Renal pelvis (tissue), 12 donors: ENCODE measurements around the gene NIN. TPM values are rescaled to one million over a fixed set of nuclear protein-coding genes. Genes with fewer than 3 reads are reported as not detected.

ENCODE experiments used
- DNase-seq: peaks from one replicate; pipeline ENCODE4 v3.0.0-alpha.2; 2013
- long read RNA-seq, 16 experiments: transcript quantifications; one replicate each; lab custom pipeline, GENCODE V29; 2026
- polyA plus RNA-seq, 3 donors: library from polyadenylated mRNA; unstranded; fragments of 120-200 nt; gene quantifications; one replicate each; pipeline ENCODE4 v1.2.1, GENCODE V29; 2013; ENCODE audit not compliant: insufficient read length in 3 of 3

The NIN gene, protein sequence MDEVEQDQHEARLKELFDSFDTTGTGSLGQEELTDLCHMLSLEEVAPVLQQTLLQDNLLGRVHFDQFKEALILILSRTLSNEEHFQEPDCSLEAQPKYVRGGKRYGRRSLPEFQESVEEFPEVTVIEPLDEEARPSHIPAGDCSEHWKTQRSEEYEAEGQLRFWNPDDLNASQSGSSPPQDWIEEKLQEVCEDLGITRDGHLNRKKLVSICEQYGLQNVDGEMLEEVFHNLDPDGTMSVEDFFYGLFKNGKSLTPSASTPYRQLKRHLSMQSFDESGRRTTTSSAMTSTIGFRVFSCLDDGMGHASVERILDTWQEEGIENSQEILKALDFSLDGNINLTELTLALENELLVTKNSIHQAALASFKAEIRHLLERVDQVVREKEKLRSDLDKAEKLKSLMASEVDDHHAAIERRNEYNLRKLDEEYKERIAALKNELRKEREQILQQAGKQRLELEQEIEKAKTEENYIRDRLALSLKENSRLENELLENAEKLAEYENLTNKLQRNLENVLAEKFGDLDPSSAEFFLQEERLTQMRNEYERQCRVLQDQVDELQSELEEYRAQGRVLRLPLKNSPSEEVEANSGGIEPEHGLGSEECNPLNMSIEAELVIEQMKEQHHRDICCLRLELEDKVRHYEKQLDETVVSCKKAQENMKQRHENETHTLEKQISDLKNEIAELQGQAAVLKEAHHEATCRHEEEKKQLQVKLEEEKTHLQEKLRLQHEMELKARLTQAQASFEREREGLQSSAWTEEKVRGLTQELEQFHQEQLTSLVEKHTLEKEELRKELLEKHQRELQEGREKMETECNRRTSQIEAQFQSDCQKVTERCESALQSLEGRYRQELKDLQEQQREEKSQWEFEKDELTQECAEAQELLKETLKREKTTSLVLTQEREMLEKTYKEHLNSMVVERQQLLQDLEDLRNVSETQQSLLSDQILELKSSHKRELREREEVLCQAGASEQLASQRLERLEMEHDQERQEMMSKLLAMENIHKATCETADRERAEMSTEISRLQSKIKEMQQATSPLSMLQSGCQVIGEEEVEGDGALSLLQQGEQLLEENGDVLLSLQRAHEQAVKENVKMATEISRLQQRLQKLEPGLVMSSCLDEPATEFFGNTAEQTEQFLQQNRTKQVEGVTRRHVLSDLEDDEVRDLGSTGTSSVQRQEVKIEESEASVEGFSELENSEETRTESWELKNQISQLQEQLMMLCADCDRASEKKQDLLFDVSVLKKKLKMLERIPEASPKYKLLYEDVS (N-terminal part only)
- polyA plus RNA-seq: 10 to 100 TPM; 28.5 to 38.2 (median 38.1) TPM
- long read RNA-seq, donor 1, partial matches to known transcripts: 0 of 2 reads
- long read RNA-seq, donor 1, other reads (novel, unspliced or antisense): 0 of 2 reads
- long read RNA-seq, donor 2, partial matches to known transcripts: 7 of 7 reads
- long read RNA-seq, donor 2, other reads (novel, unspliced or antisense): 0 of 7 reads
- long read RNA-seq, donor 3, partial matches to known transcripts: 0 of 1 reads
- long read RNA-seq, donor 3, other reads (novel, unspliced or antisense): 0 of 1 reads
- long read RNA-seq, donor 4, partial matches to known transcripts: 0 of 1 reads
- long read RNA-seq, donor 4, other reads (novel, unspliced or antisense): 0 of 1 reads
- long read RNA-seq, donor 5, partial matches to known transcripts: 0 of 1 reads
- long read RNA-seq, donor 5, other reads (novel, unspliced or antisense): 0 of 1 reads
- long read RNA-seq, donor 6, partial matches to known transcripts: 10 of 11 reads
- long read RNA-seq, donor 6, other reads (novel, unspliced or antisense): 0 of 11 reads
- long read RNA-seq, donor 7, partial matches to known transcripts: 0 of 1 reads
- long read RNA-seq, donor 7, other reads (novel, unspliced or antisense): 0 of 1 reads
- long read RNA-seq, donor 8: 0 reads
- long read RNA-seq, donor 9, partial matches to known transcripts: 6 of 7 reads
- long read RNA-seq, donor 9, other reads (novel, unspliced or antisense): 0 of 7 reads
- long read RNA-seq, donor 10, partial matches to known transcripts: 10 of 10 reads
- long read RNA-seq, donor 10, other reads (novel, unspliced or antisense): 0 of 10 reads
- long read RNA-seq, donor 11, partial matches to known transcripts: 0 of 1 reads
- long read RNA-seq, donor 11, other reads (novel, unspliced or antisense): 0 of 1 reads
- long read RNA-seq, donor 12, partial matches to known transcripts: 13 of 14 reads
- long read RNA-seq, donor 12, other reads (novel, unspliced or antisense): 0 of 14 reads
- long read RNA-seq, donor 13, partial matches to known transcripts: 0 of 4 reads
- long read RNA-seq, donor 13, other reads (novel, unspliced or antisense): 0 of 4 reads
- long read RNA-seq, donor 14: 0 reads
- long read RNA-seq, donor 15: 0 reads
- long read RNA-seq, donor 16: 0 reads

GRCh38 chr14:50830932-50831725 lies at the start of gene NIN:
Gene NIN, minus strand, starts transcription at chr14:50831162. Its CDS starts 9,106 bp downstream, at chr14:50822056.
- peak; percentile 84 for DNase-seq

GRCh38 chr14:50875359-50876070 lies 44.6 kb upstream of the NIN start:
- no peak for DNase-seq

GRCh38 chr14:50874757-50875156 lies 43.8 kb upstream of the NIN start:
- DNase-seq: no peak

DNA sequence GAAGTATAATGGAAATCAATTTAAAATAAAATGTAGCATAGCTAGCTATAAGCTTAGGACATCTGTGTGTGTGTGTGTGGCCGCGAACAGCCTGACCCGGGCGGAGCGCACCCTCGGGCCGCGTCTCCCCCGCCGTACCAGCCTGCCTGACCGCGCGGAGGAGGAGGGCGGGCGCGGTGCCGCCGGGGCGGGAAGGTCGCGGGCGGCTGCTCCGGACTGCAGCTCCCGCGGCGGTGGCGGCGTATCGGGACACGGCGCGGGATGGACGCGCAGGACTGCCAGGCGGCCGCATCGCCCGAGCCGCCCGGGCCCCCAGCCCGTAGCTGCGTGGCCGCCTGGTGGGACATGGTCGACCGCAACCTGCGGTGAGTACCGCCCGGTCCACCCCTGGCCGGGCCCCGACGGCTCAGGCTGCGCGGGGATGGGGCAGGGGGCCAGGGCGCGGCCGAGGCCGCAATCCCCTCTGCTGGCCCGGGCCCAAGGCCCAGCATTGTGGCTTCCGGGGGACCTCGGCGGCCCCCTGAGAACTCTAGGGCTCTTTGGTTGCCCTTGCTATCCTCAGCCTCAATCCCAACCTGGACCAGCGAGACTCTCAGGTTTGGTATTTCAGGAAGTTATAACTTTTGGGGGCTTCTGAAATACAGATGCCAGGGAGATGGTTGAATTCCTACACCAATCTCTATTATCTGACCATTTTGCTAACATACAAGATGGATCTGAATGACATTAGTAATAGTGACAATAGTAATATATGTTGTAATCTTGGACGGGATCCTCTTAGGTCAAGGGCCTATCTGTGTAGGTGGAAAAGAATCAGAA lies 41.2 kb upstream of the NIN start, which contains the start of gene ABHD12B:
Gene ABHD12B, plus strand, starts transcription at position 140 of the 819 bp plus-strand sequence. Its CDS starts 122 bp downstream, at position 262.
- peak; percentile 15 for DNase-seq

GRCh38 chr14:50871228-50871627 lies 40.3 kb upstream of the NIN start:
- DNase-seq: no peak

GRCh38 chr14:50865391-50866076 lies 34.6 kb upstream of the NIN start:
- no peak for DNase-seq

GRCh38 chr14:50864946-50865345 lies 34.0 kb upstream of the NIN start:
- DNase-seq: no peak

GRCh38 chr14:50864237-50864636 lies 33.3 kb upstream of the NIN start:
- DNase-seq: no peak

- no peak for DNase-seq
Observed at GRCh38 chr14:50862036-50862570, 31.1 kb upstream of the NIN start.

- peak; percentile 83 for DNase-seq
Observed at GRCh38 chr14:50860478-50861086, 29.6 kb upstream of the NIN start.

- no peak for DNase-seq
Observed at GRCh38 chr14:50859296-50859624, 28.3 kb upstream of the NIN start.

DNA sequence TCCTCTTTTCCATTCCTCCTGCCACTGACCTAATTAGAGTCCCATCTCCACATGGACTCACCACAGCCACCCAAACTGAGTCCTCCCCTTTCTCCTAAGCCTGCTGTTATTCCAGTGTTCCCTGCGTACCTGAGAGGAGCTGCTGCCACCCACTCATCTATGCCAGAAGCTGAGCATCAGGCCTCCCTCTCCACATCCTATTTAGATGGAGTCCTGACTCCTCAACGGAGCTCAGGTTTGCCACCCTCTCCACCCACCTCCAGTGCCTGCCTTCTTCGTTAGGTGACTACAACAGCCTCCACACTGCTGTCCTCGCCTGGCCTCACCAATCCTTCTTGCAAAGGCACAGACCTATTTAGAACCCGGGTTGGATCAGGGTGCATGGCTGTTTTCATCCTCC lies 25.7 kb upstream of the NIN start:
- DNase-seq: no peak

DNA sequence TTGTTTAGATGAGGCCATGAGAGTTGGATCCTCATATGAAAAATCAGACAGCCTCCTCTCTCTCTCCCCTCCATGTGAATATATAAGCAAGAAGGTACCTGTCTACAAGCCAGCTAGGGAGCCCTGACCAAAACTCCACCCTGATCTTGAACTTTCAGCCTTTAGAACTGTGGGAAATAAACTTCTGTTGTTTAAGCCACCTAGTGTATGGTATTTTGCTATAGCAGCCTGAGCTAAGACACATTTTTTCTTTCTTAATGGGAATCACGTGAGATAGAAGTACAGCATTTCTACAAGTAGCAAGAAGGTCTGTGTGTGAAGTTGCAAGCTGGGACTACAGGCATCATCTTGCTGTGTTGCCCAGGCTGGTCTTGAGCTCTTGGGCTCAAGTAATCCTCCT lies 24.6 kb upstream of the NIN start:
- no peak for DNase-seq

- no peak for DNase-seq
Observed at GRCh38 chr14:50854521-50854920, 23.6 kb upstream of the NIN start.

DNA sequence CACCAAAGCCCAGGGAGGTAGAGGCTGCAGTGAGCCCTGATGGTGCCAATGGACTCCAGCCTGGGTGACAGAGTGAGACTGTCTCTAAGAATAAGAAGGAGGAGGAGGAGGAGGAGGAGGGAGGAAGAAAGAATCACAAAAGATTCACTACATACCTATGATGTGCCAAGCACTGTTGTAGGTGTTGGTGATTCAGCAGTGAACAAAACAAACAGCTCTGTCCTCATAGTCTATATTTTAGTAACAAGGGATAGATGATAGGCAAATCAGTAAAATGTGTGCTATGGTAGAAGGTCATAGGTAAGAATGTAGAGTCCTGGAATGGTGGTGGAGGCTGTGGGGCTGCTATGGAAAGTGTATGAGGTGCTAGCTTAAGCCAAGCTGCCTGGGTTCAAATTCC lies 22.9 kb upstream of the NIN start:
- DNase-seq: no peak
